ENCODE data around the gene DPYSL4. TPM values are rescaled to one million over a fixed set of nuclear protein-coding genes. Genes with fewer than 3 reads are reported as not detected.

The DPYSL4 gene
- total RNA-seq, 1 donor from 2014 or later = 55.9 TPM

DNA sequence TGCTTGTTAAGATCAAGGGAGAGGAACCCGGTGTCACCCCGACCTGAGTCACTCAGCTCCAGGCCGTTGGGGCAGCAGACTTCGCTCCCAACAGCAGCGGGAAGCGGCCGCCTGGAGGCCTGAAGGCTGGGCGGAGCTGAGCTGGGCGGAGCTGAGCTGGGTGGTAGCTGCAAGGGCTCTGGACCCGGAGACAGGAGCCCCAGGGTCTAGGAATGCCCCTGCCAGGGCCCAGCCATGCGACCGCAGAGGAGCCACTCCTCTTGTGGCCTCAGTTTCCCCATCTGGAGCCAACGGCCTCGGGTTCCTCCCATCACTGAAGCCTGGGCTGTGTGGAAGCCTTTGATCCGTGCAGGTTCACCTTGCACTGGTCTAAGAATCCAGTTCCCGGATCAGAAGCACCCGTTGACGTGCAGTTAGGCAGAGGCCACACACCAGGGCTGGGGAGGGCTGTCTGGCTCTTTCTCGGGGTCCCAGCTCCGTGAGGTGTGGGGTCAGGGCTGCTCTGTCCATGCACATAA, 21.9 kb upstream of the DPYSL4 start:
- Mint-ChIP-seq H3K36me3 (ENCODE audit: insufficient read depth) (no peaks in the 10 kb centered on the region), H3K4me3 (ENCODE audit: low read depth) (no peak overlapping the region), H3K9me3 (ENCODE audit: low read depth) (no peaks in the 10 kb centered on the region), H3K27ac (no peak overlapping the region), H3K27me3 (peaks cover 38% of the 10 kb centered on the region), H3K4me1 (ENCODE audit: low read depth) (no peaks in the 10 kb centered on the region)
- no peak for DNase-seq (ENCODE audit: low spot score, unreplicated experiment)
- no peak for TF ChIP-seq CTCF (IDR thresholded peaks at IDR 0.05; ENCODE audit: unreplicated experiment)

GRCh38 chr10:132165416-132165980, 21.2 kb upstream of the DPYSL4 start:
- no peak for DNase-seq (ENCODE audit: low spot score, unreplicated experiment)
- H3K4me1 Mint-ChIP-seq (ENCODE audit: low read depth) = no peaks in the 10 kb centered on the region
- no peaks in the 10 kb centered on the region for H3K9me3 Mint-ChIP-seq (ENCODE audit: low read depth)
- H3K27ac Mint-ChIP-seq = no peak overlapping the region
- no peaks in the 10 kb centered on the region for H3K36me3 Mint-ChIP-seq (ENCODE audit: insufficient read depth)
- TF ChIP-seq CTCF (IDR thresholded peaks at IDR 0.05; ENCODE audit: unreplicated experiment) = no peak
- no peak overlapping the region for H3K4me3 Mint-ChIP-seq (ENCODE audit: low read depth)
- H3K27me3 Mint-ChIP-seq = peaks cover 38% of the 10 kb centered on the region

DNA sequence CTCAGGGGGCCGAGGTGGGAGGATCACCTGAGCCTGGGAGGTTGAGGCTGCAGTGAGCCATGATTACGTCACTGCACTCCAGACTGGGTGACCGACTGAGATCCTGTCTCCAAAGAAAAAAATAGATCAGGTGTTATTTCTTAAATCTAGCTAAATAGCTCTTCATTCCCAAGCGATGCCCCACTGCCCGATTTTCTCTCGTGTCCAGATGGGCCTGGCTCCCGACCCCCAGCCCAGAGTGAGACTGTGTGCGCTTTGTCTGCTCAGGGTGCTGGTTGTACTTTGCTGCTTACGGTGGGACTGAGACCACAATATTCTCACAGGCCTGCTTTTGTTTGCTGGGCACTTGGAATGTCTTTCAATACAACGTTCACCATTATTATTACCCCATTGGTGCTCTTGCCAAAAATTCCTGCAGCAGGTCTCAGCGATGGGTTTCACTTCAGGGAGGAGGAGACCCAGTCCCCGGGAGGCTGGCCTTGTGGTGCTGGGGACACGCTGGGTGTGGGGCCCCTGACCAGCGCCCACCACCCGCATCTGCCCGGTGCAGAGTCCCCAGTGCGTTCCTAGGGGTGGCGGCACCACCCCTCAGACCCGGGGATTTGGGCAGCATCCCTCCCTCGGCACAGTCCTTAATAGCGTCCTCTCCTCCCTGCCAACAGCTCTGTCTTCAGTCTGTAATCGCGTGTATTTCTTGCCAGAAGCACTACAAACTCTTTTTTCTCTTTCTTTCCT, 20.4 kb upstream of the DPYSL4 start:
- H3K27ac Mint-ChIP-seq = no peak overlapping the region
- TF ChIP-seq CTCF (IDR thresholded peaks at IDR 0.05; ENCODE audit: unreplicated experiment) = no peak
- no peak overlapping the region for H3K4me3 Mint-ChIP-seq (ENCODE audit: low read depth)
- no peak for DNase-seq (ENCODE audit: low spot score, unreplicated experiment)
- peaks cover 46% of the 10 kb centered on the region for H3K27me3 Mint-ChIP-seq
- no peaks in the 10 kb centered on the region for H3K4me1 Mint-ChIP-seq (ENCODE audit: low read depth)
- H3K9me3 Mint-ChIP-seq (ENCODE audit: low read depth) = no peaks in the 10 kb centered on the region
- no peaks in the 10 kb centered on the region for H3K36me3 Mint-ChIP-seq (ENCODE audit: insufficient read depth)

GRCh38 chr10:132167041-132167674, 19.6 kb upstream of the DPYSL4 start:
- H3K27ac Mint-ChIP-seq = no peak overlapping the region
- H3K4me1 Mint-ChIP-seq (ENCODE audit: low read depth) = no peaks in the 10 kb centered on the region
- no peak for DNase-seq (ENCODE audit: low spot score, unreplicated experiment)
- H3K36me3 Mint-ChIP-seq (ENCODE audit: insufficient read depth) = no peaks in the 10 kb centered on the region
- no peaks in the 10 kb centered on the region for H3K9me3 Mint-ChIP-seq (ENCODE audit: low read depth)
- H3K4me3 Mint-ChIP-seq (ENCODE audit: low read depth) = no peak overlapping the region
- no peak for TF ChIP-seq CTCF (IDR thresholded peaks at IDR 0.05; ENCODE audit: unreplicated experiment)
- peaks cover 50% of the 10 kb centered on the region for H3K27me3 Mint-ChIP-seq

GRCh38 chr10:132167976-132168375, 18.8 kb upstream of the DPYSL4 start:
- DNase-seq (ENCODE audit: low spot score, unreplicated experiment) = no peak
- TF ChIP-seq CTCF (IDR thresholded peaks at IDR 0.05; ENCODE audit: unreplicated experiment) = no peak
- no peaks in the 10 kb centered on the region for H3K36me3 Mint-ChIP-seq (ENCODE audit: insufficient read depth)
- no peak overlapping the region for H3K4me3 Mint-ChIP-seq (ENCODE audit: low read depth)
- H3K27me3 Mint-ChIP-seq = peaks cover 49% of the 10 kb centered on the region
- H3K9me3 Mint-ChIP-seq (ENCODE audit: low read depth) = no peaks in the 10 kb centered on the region
- H3K4me1 Mint-ChIP-seq (ENCODE audit: low read depth) = no peaks in the 10 kb centered on the region
- H3K27ac Mint-ChIP-seq = no peak overlapping the region

All from progenitor cell of endocrine pancreas (in vitro differentiated cells).